Measurements from ENCODE around the gene CLCA2. TPM values are rescaled to one million over a fixed set of nuclear protein-coding genes. Genes with fewer than 3 reads are reported as not detected.

The CLCA2 gene, protein sequence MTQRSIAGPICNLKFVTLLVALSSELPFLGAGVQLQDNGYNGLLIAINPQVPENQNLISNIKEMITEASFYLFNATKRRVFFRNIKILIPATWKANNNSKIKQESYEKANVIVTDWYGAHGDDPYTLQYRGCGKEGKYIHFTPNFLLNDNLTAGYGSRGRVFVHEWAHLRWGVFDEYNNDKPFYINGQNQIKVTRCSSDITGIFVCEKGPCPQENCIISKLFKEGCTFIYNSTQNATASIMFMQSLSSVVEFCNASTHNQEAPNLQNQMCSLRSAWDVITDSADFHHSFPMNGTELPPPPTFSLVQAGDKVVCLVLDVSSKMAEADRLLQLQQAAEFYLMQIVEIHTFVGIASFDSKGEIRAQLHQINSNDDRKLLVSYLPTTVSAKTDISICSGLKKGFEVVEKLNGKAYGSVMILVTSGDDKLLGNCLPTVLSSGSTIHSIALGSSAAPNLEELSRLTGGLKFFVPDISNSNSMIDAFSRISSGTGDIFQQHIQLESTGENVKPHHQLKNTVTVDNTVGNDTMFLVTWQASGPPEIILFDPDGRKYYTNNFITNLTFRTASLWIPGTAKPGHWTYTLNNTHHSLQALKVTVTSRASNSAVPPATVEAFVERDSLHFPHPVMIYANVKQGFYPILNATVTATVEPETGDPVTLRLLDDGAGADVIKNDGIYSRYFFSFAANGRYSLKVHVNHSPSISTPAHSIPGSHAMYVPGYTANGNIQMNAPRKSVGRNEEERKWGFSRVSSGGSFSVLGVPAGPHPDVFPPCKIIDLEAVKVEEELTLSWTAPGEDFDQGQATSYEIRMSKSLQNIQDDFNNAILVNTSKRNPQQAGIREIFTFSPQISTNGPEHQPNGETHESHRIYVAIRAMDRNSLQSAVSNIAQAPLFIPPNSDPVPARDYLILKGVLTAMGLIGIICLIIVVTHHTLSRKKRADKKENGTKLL
- total RNA-seq, result 98.8 and 141 TPM in 2 replicates

DNA sequence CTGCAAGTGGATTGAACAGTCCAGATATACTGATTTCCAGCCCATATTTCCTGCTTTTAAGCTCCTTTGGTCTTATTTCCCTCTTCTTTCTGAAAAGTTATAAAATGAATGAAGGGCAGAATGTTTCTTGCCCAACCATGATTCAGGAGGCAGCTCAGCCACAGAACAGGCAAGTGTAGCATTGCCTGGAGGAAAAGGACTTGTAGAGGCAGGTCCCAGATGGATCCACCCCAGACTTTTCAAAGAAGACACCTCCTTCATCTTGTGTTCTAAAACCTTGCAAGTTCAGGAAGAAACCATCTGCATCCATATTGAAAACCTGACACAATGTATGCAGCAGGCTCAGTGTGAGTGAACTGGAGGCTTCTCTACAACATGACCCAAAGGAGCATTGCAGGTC, at the start of gene CLCA2:
CLCA2 (plus strand) TSS at position 299 of the 400 bp plus-strand sequence; CDS start at position 376, 77 bp downstream.

DNA sequence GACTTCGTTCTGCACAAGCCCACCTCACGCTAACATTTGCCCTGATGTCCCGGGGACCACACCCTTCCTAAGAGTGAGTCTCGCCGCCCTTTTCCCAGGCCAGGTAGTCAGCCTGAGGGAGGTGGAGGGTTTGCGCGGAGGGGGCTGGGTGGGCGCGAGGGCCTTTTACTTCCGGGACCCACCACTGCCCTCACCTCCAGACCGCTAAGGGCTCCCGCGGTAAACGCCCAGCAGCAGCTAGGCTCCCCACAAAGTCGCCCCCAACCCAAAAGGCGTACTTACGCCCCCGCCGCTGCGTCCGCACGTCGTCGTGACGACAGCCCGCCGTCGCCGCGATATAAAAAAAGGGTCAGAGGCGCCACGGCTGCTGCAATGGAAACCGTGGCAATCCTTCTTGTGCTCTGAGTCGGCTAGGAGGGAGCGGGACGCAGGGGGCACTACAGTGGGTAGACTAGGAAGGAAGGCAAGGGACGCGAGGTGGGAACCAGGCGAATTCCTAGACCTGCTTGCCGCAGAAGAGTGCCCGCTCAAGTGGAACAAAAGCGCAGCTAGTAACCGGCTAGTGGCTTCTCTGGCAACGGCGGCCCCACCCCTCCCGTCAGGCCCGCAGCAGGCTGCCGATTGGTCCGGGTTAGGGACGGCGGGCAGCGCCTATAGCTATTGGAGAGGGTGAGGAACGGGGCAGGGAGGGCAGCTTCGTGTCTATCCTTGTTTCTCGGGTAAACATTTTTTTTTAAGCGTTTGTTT, 28.0 kb upstream of the CLCA2 start, which contains the start of gene ODF2L:
ODF2L (minus strand) TSS at position 573 of the 747 bp plus-strand sequence. CDS start 9,296 bp downstream, outside the sequence.

DNA sequence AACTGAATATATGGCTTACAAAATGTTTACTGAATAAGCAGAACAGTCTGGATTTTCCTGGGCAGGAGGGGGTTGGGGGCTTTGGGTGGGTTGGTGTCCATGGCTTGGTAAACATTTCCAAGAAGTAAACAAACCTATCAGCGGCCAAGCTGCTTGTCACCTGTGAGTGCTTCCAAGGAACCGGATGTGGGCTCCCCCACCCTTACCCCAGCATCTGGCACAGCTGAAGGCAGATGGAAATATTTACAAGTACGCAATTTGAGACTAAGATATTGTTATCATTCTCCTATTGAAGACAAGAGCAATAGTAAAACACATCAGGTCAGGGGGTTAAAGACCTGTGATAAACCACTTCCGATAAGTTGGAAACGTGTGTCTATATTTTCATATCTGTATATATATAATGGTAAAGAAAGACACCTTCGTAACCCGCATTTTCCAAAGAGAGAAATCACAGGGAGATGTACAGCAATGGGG, 44.6 kb downstream of the CLCA2 start, which contains the start of gene CLCA1:
CLCA1 (plus strand) TSS at position 427 of the 477 bp plus-strand sequence; CDS start at position 472, 45 bp downstream.

Other genes starting within 250 kb of the CLCA2 start
- 12.9 and 15.5 TPM in 2 replicates for gene ODF2L, start 27.8 kb upstream of the CLCA2 start, total RNA-seq
- 0.14 TPM in 1 of 2 replicates, not detected in the other for gene CLCA1, start 44.8 kb downstream of the CLCA2 start, total RNA-seq
- gene CLCA4, start 122.9 kb downstream of the CLCA2 start, total RNA-seq, result 3.1 and 6.5 TPM in 2 replicates